GM12878 (cell line): ENCODE measurements around the gene TMEM127. TPM values are rescaled to one million over a fixed set of nuclear protein-coding genes. Genes with fewer than 3 reads are reported as not detected.
A peak's percentile ranks its signal among the peaks of the same experiment; 100 is the strongest.

Source experiments
- ATAC-seq: fragments of 200-7000 bp; cut with Tn5 transposase; 3 replicates; pipeline ENCODE4 v1.9.1; 2020; ENCODE audit warnings: mild to moderate bottlenecking, moderate library complexity
- BruUV-seq: library from RNA; stranded (reverse); fragments of 400-500 nt; replicated peaks from 2 replicates; lab custom pipeline; 2021; lab: Mats Ljungman, UMichigan
- CTCF ChIA-PET: fragments of 300-600 bp; sonication (Branson Sonifier 250); formaldehyde crosslinking; extraction: SDS; loops from one replicate; lab custom pipeline; 2021; ENCODE audit warnings: inconsistent platforms; lab: Yijun Ruan, JAX
- POLR2A ChIA-PET: fragments of 350-600 bp; formaldehyde crosslinking; extraction: SDS; loops from one replicate; lab custom pipeline; 2021; ENCODE audit warnings: inconsistent platforms; lab: Charles Lee
- RAD21 ChIA-PET: fragments of 300-600 bp; sonication (Branson Sonifier 250); formaldehyde crosslinking; loops from one replicate; lab custom pipeline; 2023; ENCODE audit warnings: antibody characterized with exemption; ENCODE audit not compliant: unreplicated experiment; lab: Charles Lee
- SMC1A ChIA-PET: fragments of 300-600 bp; sonication (Branson Sonifier 250); formaldehyde crosslinking; loops from one replicate; lab custom pipeline; 2023; ENCODE audit not compliant: unreplicated experiment, uncharacterized antibody; lab: Charles Lee
- DNase-seq: peaks from one replicate; pipeline ENCODE4 v3.0.0-alpha.2; 2011; ENCODE audit warnings: low read depth, low spot score
- FAIRE-seq: peaks from 3 replicates; lab custom pipeline; 2011; peaks lifted over from hg19 to GRCh38; lab: Jason Lieb, UNC
- H2AFZ ChIP-seq: 2 replicates; pipeline ENCODE4 v1.6.0; 2011; ENCODE audit warnings: low read depth, low read length, control low read depth; ENCODE audit not compliant: control insufficient read depth
- H3K27ac ChIP-seq: 2 replicates; pipeline ENCODE4 v1.5.1; 2011; ENCODE audit warnings: control low read depth; ENCODE audit not compliant: control insufficient read depth, insufficient read depth
- H3K27me3 ChIP-seq, 2 experiments: replicated peaks in 1 of 2; 2 replicates each; pipeline versions ENCODE4 v1.6.0 to v1.6.1; 2011; ENCODE audit warnings: low read length in 1 of 2; ENCODE audit not compliant: control insufficient read depth in 2 of 2, insufficient read depth in 2 of 2
- H3K36me3 ChIP-seq, 2 experiments: 2 replicates each; pipeline ENCODE4 v1.5.1; 2011; ENCODE audit warnings: low read length in 1 of 2; ENCODE audit not compliant: control insufficient read depth in 2 of 2, insufficient read depth in 2 of 2
- H3K4me1 ChIP-seq: 2 replicates; pipeline ENCODE4 v1.6.1; 2011; ENCODE audit warnings: mild to moderate bottlenecking, low read length, moderate library complexity, mixed read lengths; ENCODE audit not compliant: control insufficient read depth, insufficient read depth
- H3K4me2 ChIP-seq: 2 replicates; pipeline ENCODE4 v1.6.0; 2011; ENCODE audit warnings: control low read depth; ENCODE audit not compliant: control insufficient read depth, insufficient read depth
- H3K4me3 ChIP-seq: fragments of 200-600 bp; sonication (generic); 2 replicates; pipeline ENCODE4 v1.5.1; 2016
- H3K79me2 ChIP-seq: 2 replicates; pipeline ENCODE4 v1.6.0; 2011; ENCODE audit warnings: low read length; ENCODE audit not compliant: control insufficient read depth, insufficient read depth
- H3K9ac ChIP-seq: 2 replicates; pipeline ENCODE4 v1.8.0; 2011; ENCODE audit warnings: low read length, control low read depth, mixed read lengths; ENCODE audit not compliant: control insufficient read depth, insufficient read depth
- H3K9me3 ChIP-seq: replicated peaks from 3 replicates; pipeline ENCODE4 v1.5.1; 2011; ENCODE audit warnings: mild to moderate bottlenecking, low read length; ENCODE audit not compliant: control insufficient read depth, insufficient read depth
- H4K20me1 ChIP-seq: 2 replicates; pipeline ENCODE4 v1.6.0; 2011; ENCODE audit not compliant: control insufficient read depth, insufficient read depth
- CBFB ChIP-seq: IDR thresholded peaks from 2 replicates; pipeline ENCODE4 v1.6.1; 2016; ENCODE audit warnings: antibody characterized with exemption, low read depth
- DPF2 ChIP-seq: fragments of 450-650 bp; IDR thresholded peaks from 2 replicates; pipeline ENCODE4 v1.6.1; 2017; ENCODE audit warnings: mild to moderate bottlenecking
- ETV6 ChIP-seq, 2 experiments: fragments of 450-650 bp in 1 of 2; IDR thresholded peaks in 1 of 2; conservative IDR thresholded peaks in 1 of 2; 2 replicates each; pipeline ENCODE4 v1.6.1; 2014; ENCODE audit warnings: antibody characterized with exemption in 1 of 2, borderline replicate concordance in 1 of 2, low read depth in 1 of 2, mild to moderate bottlenecking in 1 of 2, moderate library complexity in 1 of 2
- KAT2A ChIP-seq: conservative IDR thresholded peaks from 2 replicates; pipeline ENCODE4 v1.6.1; 2011; ENCODE audit warnings: low read depth, low read length; ENCODE audit not compliant: control insufficient read depth
- NFYA ChIP-seq: IDR thresholded peaks from 2 replicates; pipeline ENCODE4 v1.6.1; 2011; ENCODE audit warnings: low read depth, mild to moderate bottlenecking, low read length, improper control_type of control experiment, borderline replicate concordance
- PAX8 ChIP-seq: fragments of 450-650 bp; IDR thresholded peaks from 2 replicates; pipeline ENCODE4 v1.6.1; 2017; ENCODE audit warnings: mild to moderate bottlenecking, moderate library complexity
- RAD51 ChIP-seq: fragments of 450-650 bp; IDR thresholded peaks from 2 replicates; pipeline ENCODE4 v1.6.1; 2016; ENCODE audit warnings: moderate library complexity, mild to moderate bottlenecking, inconsistent platforms
- SUZ12 ChIP-seq: fragments of 200-600 bp; sonication (generic); IDR thresholded peaks from one replicate; pipeline ENCODE4 v1.6.1; 2018; ENCODE audit warnings: antibody characterized with exemption, mild to moderate bottlenecking; ENCODE audit not compliant: unreplicated experiment
- TARDBP ChIP-seq: IDR thresholded peaks from 2 replicates; pipeline ENCODE4 v1.6.1; 2016; ENCODE audit warnings: borderline replicate concordance
- TCF7 ChIP-seq: IDR thresholded peaks from 2 replicates; pipeline ENCODE4 v1.6.1; 2014; ENCODE audit warnings: antibody characterized with exemption, borderline replicate concordance
- ZNF207 ChIP-seq: fragments of 450-650 bp; IDR thresholded peaks from 2 replicates; pipeline ENCODE4 v1.6.1; 2014; ENCODE audit warnings: antibody characterized with exemption, mild to moderate bottlenecking, borderline replicate concordance
- ZSCAN29 ChIP-seq: fragments of 450-650 bp; IDR thresholded peaks from 2 replicates; pipeline ENCODE4 v1.6.1; 2017; ENCODE audit warnings: mild to moderate bottlenecking, moderate library complexity
- WGBS: methylation state at CpG from one replicate; pipeline ENCODE4 v1.1.6; 2016; ENCODE audit warnings: low lambda C conversion rate; ENCODE audit not compliant: insufficient replicate concordance, insufficient coverage; ENCODE audit errors: missing lambda C conversion rate; 5-methylcytosine and 5-hydroxymethylcytosine counted together
- in situ Hi-C: fragments of 300-500 bp; cut with MboI; formaldehyde crosslinking; loops from 9 replicates; pipeline ENCODE4 v1.14.3; 2018; ENCODE audit warnings: mixed read lengths
- intact Hi-C: fragments of 100-400 bp; cut with micrococcal nuclease; formaldehyde crosslinking; loops from one replicate; pipeline ENCODE4 v1.14.2; 2022; ENCODE audit not compliant: unreplicated experiment
- polyA plus RNA-seq, 11 experiments: library from polyadenylated mRNA; depleted of rRNA in 4 of 11; unstranded in 6 of 11; stranded (reverse) in 5 of 11; fragments of >200 nt; fragmentation: Nextera tagmentation in 4 of 11; fragmentation: Illumina TruSeq in 1 of 11; extraction: Ambion mirVana in 4 of 11; extraction: Trizol in 1 of 11; gene quantifications; 1 replicate in 1 of 11; 2 replicates in 10 of 11; pipeline versions ENCODE4 v1.2.1 to v1.2.3, GENCODE V29; 2011 to 2016; ENCODE audit warnings: inconsistent platforms in 2 of 11, missing spikeins in 2 of 11, low read depth in 1 of 11
- total RNA-seq, 4 experiments: library from RNA; depleted of rRNA in 3 of 4; stranded (reverse); fragments of >200 nt in 3 of 4; fragmentation: Illumina TruSeq in 1 of 4; extraction: Trizol in 1 of 4; gene quantifications; 2 replicates each; pipeline versions ENCODE4 v1.2.1 to v1.2.3, GENCODE V29; 2013 to 2021
- TF ChIP-seq, protein P1 (sequence below): fragments of 150-350 bp; IDR thresholded peaks from 2 replicates; pipeline ENCODE4 v1.6.1; 2016; ENCODE audit warnings: low read depth, low read length

Gene TMEM127
- total and polyA plus RNA-seq, 10 of the 15 experiments (the other 5 are each of a cell fraction or from before 2014, with no cell fraction given), result 2.6 to 27.2 (median 17.7) TPM

DNA sequence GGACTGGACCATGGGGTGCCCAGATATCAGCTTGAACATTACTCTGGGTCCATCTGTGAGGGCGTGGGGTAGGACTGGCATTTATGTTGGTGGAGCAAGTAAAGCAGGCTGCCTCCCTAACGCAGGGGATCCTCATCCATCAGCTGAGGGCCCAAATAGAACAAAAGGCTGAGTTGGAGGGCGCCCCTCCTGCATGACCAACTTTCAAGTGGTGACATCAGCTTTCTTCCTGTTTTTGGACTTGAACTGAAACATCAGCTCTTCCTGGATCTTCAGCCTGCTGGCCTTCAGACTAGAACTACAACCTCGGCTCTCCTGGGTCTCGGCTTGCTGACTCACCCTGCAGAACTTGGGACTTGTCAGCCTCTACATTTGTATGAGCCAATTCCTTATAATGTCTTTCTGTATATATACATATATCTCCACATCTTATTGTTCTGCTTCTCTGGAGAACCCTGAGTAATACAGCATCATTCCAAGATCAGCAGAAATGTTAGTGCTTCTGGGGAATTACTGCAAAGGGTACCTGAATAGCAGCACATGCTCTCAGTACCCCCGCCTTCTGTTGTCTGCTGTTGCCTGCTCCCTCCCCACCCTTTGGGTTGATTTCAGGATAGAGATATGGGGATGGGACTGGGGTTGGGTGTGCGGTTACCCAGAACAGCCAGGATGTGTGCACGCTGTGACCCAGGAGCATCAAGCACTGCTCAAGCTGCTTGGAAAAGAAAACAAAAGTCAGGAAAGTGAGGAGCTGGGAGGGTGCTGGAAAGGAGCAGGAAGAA lies 20.0 kb downstream of the TMEM127 start:
- BruUV-seq, result no TSS peak
- ATAC-seq (no peak), FAIRE-seq (peak; percentile 80), DNase-seq (no peak)
- RAD21 ChIA-PET, result no interaction called here
- SMC1A ChIA-PET, result interaction anchor here (0.6 to 2.2 kb wide), 4 partner anchors 12 to 65 kb away, joined by 3 to 10 read pairs (median 7); no protein-coding TSS in a partner anchor
- H2AFZ ChIP-seq, result no peak overlapping the region
- no peak overlapping the region for H3K4me3 ChIP-seq
- POLR2A ChIA-PET, result interaction anchor here (0.8 to 1.4 kb wide), 4 partner anchors 12 to 24 kb away, joined by 3 to 6 read pairs (median 4); no protein-coding TSS in a partner anchor
- no peaks in the 10 kb centered on the region for H3K9me3 ChIP-seq
- peak overlapping the region; percentile 32; the same call in 1 of the 2 replicates for H3K4me2 ChIP-seq
- peaks cover 32% of the 10 kb centered on the region for H3K4me1 ChIP-seq
- no peaks in the 10 kb centered on the region for H3K27me3 ChIP-seq
- CTCF ChIA-PET, result interaction anchor here (1.2 to 2.4 kb wide), 4 partner anchors 12 to 108 kb away, joined by 3 to 7 read pairs (median 4); partner anchors contain the start of gene ASTL
- no peak overlapping the region for H3K9ac ChIP-seq
- in situ Hi-C loops, result no loop called here
- no peaks in the 10 kb centered on the region for H4K20me1 ChIP-seq
- H3K36me3 ChIP-seq, result no peaks in the 10 kb centered on the region; a peak in 1 of 4 replicates
- intact Hi-C loops, result no loop called here
- H3K27ac ChIP-seq, result no peak overlapping the region
- WGBS, result 69% methylated on average over 8 of the region's 8 CpGs
- H3K79me2 ChIP-seq, result no peaks in the 10 kb centered on the region
- 0 out of 4 replicates have a peak, but pooled peaks of 1 of the 2 experiments have one; percentile 25 for TF ChIP-seq ETV6 (conservative IDR thresholded peaks at IDR 0.05 in 1 of 2, IDR thresholded peaks at IDR 0.05 in 1 of 2; ENCODE audit: borderline replicate concordance in 1 of 2, low read depth in 1 of 2)
- TF ChIP-seq SUZ12, result no peak

DNA sequence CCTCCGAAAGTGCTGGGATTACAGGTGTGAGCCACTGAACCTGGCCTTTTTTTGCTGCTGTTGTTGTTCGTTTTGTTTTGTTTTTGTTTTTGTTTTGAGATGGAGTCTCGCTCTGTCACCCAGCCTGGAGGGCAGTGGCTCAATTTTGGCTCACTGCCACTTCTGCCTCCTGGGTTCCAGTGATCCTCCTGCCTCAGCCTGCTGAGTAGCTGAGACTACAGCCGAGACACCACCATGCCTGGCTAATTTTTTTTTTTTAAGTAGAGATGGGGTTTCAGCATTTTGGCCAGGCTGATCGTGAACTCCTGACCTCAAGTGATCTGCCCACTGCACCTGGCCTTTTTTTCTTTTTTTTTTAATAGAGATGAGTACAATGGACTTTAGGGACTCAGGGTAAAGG lies 22.0 kb downstream of the TMEM127 start:
- ChIA-PET CTCF (interaction anchor here (1.4 kb wide), 1 partner anchor 17 kb away, joined by 4 read pairs; no protein-coding TSS in a partner anchor), POLR2A (no interaction called here), SMC1A (interaction anchor here (0.8 to 4.4 kb wide), 2 partner anchors 11 to 30 kb away, joined by 3 to 26 read pairs; no protein-coding TSS in a partner anchor), RAD21 (interaction anchor here (0.7 kb wide), 2 partner anchors 16 to 705 kb away, joined by 3 read pairs; no protein-coding TSS in a partner anchor)
- no peak overlapping the region for H3K9ac ChIP-seq
- no peak for ATAC-seq
- no peak overlapping the region for H3K4me3 ChIP-seq
- no peak overlapping the region for H3K27ac ChIP-seq
- H3K36me3 ChIP-seq, result no peaks in the 10 kb centered on the region; a peak in 1 of 4 replicates
- no peaks in the 10 kb centered on the region for H4K20me1 ChIP-seq
- H3K4me2 ChIP-seq, result no peak overlapping the region
- intact Hi-C loops, result no loop called here
- H3K27me3 ChIP-seq, result no peaks in the 10 kb centered on the region
- DNase-seq, result no peak
- in situ Hi-C loops, result no loop called here
- WGBS, result 88% methylated on average over 5 of the region's 5 CpGs
- no peak overlapping the region for H2AFZ ChIP-seq
- FAIRE-seq, result no peak
- no TSS peak for BruUV-seq
- H3K79me2 ChIP-seq, result no peaks in the 10 kb centered on the region
- peaks cover 32% of the 10 kb centered on the region for H3K4me1 ChIP-seq
- H3K9me3 ChIP-seq, result no peaks in the 10 kb centered on the region
- TF ChIP-seq, protein P1, sequence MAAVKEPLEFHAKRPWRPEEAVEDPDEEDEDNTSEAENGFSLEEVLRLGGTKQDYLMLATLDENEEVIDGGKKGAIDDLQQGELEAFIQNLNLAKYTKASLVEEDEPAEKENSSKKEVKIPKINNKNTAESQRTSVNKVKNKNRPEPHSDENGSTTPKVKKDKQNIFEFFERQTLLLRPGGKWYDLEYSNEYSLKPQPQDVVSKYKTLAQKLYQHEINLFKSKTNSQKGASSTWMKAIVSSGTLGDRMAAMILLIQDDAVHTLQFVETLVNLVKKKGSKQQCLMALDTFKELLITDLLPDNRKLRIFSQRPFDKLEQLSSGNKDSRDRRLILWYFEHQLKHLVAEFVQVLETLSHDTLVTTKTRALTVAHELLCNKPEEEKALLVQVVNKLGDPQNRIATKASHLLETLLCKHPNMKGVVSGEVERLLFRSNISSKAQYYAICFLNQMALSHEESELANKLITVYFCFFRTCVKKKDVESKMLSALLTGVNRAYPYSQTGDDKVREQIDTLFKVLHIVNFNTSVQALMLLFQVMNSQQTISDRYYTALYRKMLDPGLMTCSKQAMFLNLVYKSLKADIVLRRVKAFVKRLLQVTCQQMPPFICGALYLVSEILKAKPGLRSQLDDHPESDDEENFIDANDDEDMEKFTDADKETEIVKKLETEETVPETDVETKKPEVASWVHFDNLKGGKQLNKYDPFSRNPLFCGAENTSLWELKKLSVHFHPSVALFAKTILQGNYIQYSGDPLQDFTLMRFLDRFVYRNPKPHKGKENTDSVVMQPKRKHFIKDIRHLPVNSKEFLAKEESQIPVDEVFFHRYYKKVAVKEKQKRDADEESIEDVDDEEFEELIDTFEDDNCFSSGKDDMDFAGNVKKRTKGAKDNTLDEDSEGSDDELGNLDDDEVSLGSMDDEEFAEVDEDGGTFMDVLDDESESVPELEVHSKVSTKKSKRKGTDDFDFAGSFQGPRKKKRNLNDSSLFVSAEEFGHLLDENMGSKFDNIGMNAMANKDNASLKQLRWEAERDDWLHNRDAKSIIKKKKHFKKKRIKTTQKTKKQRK, result no peak
- no peak for TF ChIP-seq PAX8
- no peak for TF ChIP-seq RAD51
- TF ChIP-seq KAT2A, result no peak
- no peak for TF ChIP-seq NFYA
- TF ChIP-seq ZNF207, result no peak
- no peak for TF ChIP-seq DPF2
- no peak for TF ChIP-seq TCF7
- TF ChIP-seq ZSCAN29, result no peak
- no peak for TF ChIP-seq CBFB
- no peak for TF ChIP-seq TARDBP
